NCI-H524 treated with DMSO at 0.1 percent for 48 hours (cell line): ENCODE measurements around the gene MON2.
"Not testable (repeated sequence)": the region's sequence is repeated elsewhere in the genome, so short reads cannot be mapped to it uniquely, and the experiment has no call there.

ENCODE experiments used
- DNase-seq: peaks from one replicate; lab custom pipeline; 2025; lab: John Stamatoyannopoulos, UW

The MON2 gene

GRCh38 chr12:62543741-62544140, 77.1 kb downstream of the MON2 start:
- DNase-seq: no peak

- no peak for DNase-seq
These were observed 86.4 kb downstream of the MON2 start for GRCh38 chr12:62552906-62553556.

- DNase-seq: not testable (repeated sequence)
These were observed 92.7 kb downstream of the MON2 start for GRCh38 chr12:62559366-62559765.

GRCh38 chr12:62562846-62563245, 96.2 kb downstream of the MON2 start:
- DNase-seq: no peak

GRCh38 chr12:62575036-62575435, 108.4 kb downstream of the MON2 start:
- DNase-seq: no peak

GRCh38 chr12:62576503-62576902, 109.9 kb downstream of the MON2 start:
- no peak for DNase-seq

- no peak for DNase-seq
These were observed 112.1 kb downstream of the MON2 start for GRCh38 chr12:62578726-62579125.

GRCh38 chr12:62581288-62582064, 114.8 kb downstream of the MON2 start:
- no peak for DNase-seq

- DNase-seq: no peak
These were observed 115.4 kb downstream of the MON2 start for GRCh38 chr12:62582065-62582366.

- DNase-seq: no peak
These were observed 118.0 kb downstream of the MON2 start for GRCh38 chr12:62584619-62585018.

GRCh38 chr12:62586850-62587249, 120.2 kb downstream of the MON2 start:
- DNase-seq: no peak

- DNase-seq: no peak
These were observed 122.3 kb downstream of the MON2 start for GRCh38 chr12:62588916-62589315.

- no peak for DNase-seq
These were observed 130.6 kb downstream of the MON2 start for GRCh38 chr12:62597253-62597652.

- DNase-seq: no peak
These were observed 132.2 kb downstream of the MON2 start for GRCh38 chr12:62598846-62599245.

- no peak for DNase-seq
These were observed 133.3 kb downstream of the MON2 start for GRCh38 chr12:62599854-62600437.

GRCh38 chr12:62601765-62602164, 135.1 kb downstream of the MON2 start:
- no peak for DNase-seq

- DNase-seq: peak; percentile 79
These were observed 135.8 kb downstream of the MON2 start for GRCh38 chr12:62602255-62603060.

- no peak for DNase-seq
These were observed 136.6 kb downstream of the MON2 start for GRCh38 chr12:62603061-62603810.

GRCh38 chr12:62603811-62604098, 137.1 kb downstream of the MON2 start:
- DNase-seq: no peak

- no peak for DNase-seq
These were observed 137.7 kb downstream of the MON2 start for GRCh38 chr12:62604373-62604772.

GRCh38 chr12:62604871-62605270, 138.2 kb downstream of the MON2 start:
- DNase-seq: no peak

- DNase-seq: no peak
These were observed 139.4 kb downstream of the MON2 start for GRCh38 chr12:62605981-62606380.
